Adipose tissue (tissue), 3 donors: Measurements from ENCODE around the gene LMX1A. TPM values are rescaled to one million over a fixed set of nuclear protein-coding genes. Genes with fewer than 3 reads are reported as not detected.

Source experiments
- H3K27ac ChIP-seq: one replicate; pipeline ENCODE4 v1.5.1; 2013; ENCODE audit warnings: low read depth, low read length
- WGBS, 3 donors: extraction: QIAGEN DNeasy Blood & Tissue Kit; methylation state at CpG; one replicate each; pipeline ENCODE4 v1.1.7; 2013; 5-methylcytosine and 5-hydroxymethylcytosine counted together
- polyA plus RNA-seq, 3 donors: library from polyadenylated mRNA; stranded (reverse); fragments of 200-250 nt; gene quantifications; one replicate each; pipeline ENCODE4 v1.2.3, GENCODE V29; 2013
- donor health status: healthy with polysubstance abuse.
- donor health status: Bipolar disorder and iron deficiency.
- donor health status: healthy.

LMX1A gene
- polyA plus RNA-seq, 3 donors = 0.03 to 0.79 (median 0.09) TPM

- no peak overlapping the region for H3K27ac ChIP-seq
- WGBS, 3 donors = 37 to 58% (median 55%) methylated on average over 4 of the region's 4 CpGs
These were observed 195.4 kb downstream of the LMX1A start for GRCh38 chr1:165161130-165161529.

DNA sequence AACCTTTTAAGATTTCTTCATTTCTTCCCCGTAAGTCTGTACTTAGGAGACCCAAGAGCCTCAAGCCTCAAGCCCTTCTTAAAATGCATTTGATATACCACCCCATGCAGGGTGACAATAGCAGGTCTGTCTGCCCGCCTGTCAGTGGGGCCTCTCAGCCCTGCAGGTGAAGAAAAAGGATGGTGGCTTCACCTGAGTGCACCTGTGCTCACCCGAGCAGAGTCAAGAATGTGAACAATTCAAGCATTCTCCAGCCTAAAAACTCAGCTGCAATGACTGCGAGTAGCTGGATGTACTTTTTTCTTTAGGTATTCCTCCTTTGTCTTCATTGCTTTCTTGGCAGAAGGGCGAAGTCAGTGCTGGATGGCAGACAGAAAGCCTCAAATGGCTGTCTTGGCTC lies 203.3 kb downstream of the LMX1A start:
- 69 to 74% (median 72%) methylated on average over 5 of the region's 5 CpGs for WGBS, 3 donors

DNA sequence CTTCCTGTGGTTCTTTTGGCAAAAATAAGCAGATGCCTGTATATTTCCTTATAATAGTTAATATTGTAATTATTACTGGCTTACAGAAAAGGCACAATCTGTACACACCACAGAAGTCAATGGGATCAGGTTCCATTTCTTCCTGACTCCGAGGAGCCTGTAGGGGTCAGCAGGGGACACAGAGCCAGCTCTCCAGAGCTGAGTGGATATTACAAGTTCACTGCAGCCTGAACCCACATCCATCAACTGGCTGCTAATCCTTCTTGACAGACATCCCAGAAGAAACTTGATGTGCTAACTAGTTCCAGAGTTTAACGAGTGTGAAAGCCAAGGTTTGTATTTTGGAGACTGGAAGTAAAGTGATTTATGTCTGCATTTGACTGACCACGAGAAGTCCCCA lies 203.8 kb downstream of the LMX1A start:
- WGBS, 3 donors = 19 to 28% (median 27%) methylated on average over 3 of the region's 3 CpGs
- H3K27ac ChIP-seq = no peak overlapping the region

More for the DNA sequence above, 203.3 kb downstream of the LMX1A start:
- no peak overlapping the region for H3K27ac ChIP-seq

GRCh38 chr1:165152109-165152508 lies 204.4 kb downstream of the LMX1A start:
- 42 to 82% (median 82%) methylated on average over 5 of the region's 5 CpGs for WGBS, 3 donors
- no peak overlapping the region for H3K27ac ChIP-seq

Other genes with a start within 250 kb of the LMX1A start
- gene RXRG, start 88.4 kb upstream of the LMX1A start, polyA plus RNA-seq = 10 to 100 TPM in 1 of 3 donors, 1 to 10 TPM in 2; 3.5 to 12.3 (median 4.4) TPM
- not detected for gene LRRC52, start 187.3 kb upstream of the LMX1A start, polyA plus RNA-seq